HG02571 (cell line): ENCODE measurements around the gene TPI1.
A peak's percentile ranks its signal among the peaks of the same experiment; 100 is the strongest.
"Not testable (repeated sequence)": the region's sequence is repeated elsewhere in the genome, so short reads cannot be mapped to it uniquely, and the experiment has no call there.

ENCODE experiments used
- ATAC-seq: cut with Tn5 transposase; IDR thresholded peaks from one replicate; pipeline ENCODE4 v1.9.1; 2021; ENCODE audit warnings: mild to moderate bottlenecking, moderate library complexity; ENCODE audit not compliant: unreplicated experiment

TPI1 gene

DNA sequence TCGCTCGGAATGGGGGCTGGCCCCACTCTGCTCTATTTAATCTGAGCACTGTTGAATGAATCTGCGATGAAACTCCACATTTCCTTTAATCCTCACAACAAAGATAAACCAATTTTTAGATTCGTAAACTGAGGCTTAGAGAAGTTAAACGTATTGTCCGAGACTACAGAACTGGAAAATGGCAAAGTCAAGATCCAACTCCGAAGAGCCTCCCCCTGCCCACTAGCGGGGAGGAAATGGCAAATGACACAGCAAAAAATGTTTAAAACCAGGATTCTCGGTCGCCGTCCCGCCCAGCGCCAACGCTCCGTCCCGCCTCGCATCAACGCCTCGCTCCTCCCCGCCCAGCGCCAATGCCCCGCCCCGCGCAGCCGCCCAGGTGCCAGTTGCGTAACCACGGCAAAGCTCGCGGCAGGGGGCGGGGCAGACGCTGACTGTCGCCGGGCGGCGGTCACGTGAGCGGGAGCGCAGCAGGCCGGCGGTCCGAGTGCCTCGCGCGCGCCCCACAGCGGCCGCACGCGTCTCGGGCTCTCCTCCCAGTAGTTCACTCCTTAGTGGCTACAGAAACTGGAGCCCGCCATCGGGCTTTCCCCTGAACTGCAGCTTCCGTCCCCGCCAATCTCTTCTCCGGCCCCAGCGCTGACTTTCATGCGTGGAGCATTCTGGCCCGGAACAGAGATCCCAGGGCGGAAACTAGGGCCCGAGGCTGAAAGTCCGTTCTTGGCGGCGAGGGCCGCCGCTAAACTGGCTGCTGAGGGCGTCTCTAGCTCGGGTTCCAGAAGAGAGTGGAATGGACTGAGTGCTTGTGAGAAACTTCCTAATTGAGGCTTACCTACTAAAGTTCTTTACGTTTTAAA is 23.7 kb downstream of the TPI1 start:
- peak; percentile 91 for ATAC-seq

DNA sequence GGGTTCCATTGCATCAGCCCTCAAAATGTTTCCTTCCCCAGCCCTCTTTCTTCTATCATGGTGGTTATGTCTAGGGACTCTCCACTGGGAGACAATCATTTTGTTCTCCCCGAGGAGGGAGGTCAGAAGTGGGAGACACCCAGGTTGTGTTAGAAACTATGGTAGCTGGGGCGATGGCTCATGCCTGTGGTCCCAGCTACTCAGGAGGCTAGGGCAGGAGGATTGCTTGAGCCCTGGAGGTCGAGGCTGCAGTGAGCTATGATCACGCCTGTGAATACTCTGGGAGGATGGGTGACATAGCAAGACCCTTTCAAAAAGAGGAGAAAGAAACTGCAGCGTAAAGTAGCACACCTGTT is 24.3 kb downstream of the TPI1 start:
- ATAC-seq = peak; percentile 4

DNA sequence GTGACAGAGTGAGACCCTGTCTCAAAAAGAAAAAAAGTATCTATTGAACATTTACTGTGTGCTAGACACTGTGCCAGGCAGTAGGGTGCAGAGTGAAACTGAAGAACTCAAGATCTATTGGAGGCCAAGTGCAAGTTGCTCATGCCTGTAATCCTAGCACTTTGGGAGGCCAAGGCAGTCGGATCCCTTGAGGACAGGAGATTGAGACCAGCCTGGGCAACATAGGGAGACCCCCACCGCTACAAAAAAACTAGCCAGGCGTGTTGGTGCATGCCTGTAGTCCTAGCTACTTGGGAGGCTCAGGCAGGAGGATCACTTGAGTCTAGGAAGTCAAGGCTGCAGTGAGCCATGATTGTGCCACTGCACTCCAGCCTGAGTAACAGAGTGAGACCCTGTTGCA is 25.4 kb downstream of the TPI1 start:
- ATAC-seq = not testable (repeated sequence)

DNA sequence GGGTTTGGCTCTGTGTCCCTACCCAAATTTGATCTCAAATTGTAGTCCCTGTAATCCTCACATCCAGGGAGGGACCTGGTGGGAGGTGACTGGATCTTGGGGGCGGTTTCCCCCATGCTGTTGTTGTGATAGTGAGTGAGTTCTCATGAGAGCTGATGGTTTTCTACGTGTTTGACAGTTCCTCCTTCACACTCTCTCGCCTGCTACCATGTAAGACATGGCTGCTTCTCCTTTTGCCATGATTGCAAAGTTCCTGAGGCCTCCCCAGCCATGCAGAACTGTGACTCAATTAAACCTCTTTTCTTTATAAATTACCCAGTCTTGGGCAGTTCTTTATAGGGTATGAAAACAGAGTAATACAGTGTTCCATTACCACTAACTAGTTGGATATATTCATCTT is 27.0 kb downstream of the TPI1 start:
- no peak for ATAC-seq

DNA sequence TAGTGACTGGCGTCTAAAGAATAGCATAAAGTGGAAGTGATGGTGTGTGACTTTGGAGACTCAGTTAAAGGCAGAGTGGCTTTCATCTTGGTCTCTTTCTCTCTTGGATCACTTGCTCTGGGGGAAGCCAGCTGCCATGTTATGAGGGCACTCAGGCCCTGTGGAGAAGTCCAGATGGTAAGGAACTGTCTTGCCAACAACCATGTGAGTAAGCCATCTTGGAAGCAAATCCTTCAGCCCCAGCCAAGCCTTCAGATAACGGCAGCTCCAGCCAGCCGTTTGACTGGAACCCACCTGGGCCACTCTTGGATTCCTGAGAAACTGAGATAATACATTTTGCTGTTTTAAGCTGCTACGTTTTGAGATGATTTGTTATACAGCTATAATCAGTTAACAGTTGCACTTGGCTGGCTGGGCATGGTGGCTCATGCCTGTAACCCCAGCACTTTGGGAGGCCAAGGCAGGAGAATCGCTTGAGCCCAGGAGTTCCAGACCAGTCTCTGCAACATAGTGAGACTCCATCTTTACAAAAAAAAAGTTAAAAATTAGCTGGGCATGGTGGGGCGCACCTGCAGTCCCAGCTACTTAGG is 29.6 kb downstream of the TPI1 start:
- ATAC-seq = no peak

DNA sequence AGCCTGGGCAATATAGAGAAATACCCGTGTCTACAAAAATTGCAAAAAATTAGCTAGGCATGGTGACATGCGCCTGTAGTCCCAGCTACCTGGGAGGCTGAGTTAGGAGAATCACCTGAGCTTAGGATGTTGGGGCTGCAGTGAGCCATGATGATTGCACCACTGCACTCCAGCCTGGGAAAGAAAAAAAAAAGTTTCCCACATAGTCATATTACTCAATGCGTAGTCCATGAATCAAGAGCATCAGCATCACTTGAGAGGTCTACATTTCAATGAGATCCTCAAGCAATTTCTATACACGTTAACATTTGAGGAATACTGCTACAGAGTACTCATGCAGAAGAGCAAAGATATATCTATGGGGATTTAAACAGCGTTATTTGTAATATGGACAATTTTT is 32.1 kb downstream of the TPI1 start:
- ATAC-seq = no peak

DNA sequence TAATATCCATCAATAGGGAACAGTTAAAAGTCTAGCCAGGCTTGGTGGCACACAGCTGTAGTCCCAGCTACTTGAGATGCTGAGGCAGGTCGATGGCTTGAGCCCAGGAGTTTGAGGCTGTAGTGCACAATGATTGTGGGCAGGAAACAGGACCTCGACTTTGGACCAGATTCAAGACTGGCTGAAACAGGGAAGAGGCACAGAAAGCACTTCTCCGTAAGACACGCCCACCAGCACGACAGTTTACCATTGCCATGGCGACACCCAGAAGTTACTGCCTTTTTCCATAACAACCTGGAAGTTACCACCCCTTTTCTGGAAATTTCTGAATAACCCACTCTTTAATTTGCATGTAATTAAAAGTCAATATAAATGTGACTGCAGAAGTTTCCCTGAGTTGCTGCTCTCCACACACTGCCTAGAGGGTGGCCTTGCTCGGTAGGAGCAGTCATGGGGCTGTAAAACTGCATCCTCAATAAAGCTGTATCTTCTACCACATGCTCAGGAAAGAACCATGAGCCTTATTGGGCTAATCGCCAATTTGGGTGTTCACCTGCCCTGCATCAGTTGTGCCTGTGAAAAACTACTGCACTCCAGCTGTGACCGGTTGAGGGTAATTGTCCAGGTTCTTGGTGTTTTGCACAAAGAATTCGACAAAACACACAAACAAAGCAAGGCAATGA is 32.6 kb downstream of the TPI1 start:
- ATAC-seq = no peak

DNA sequence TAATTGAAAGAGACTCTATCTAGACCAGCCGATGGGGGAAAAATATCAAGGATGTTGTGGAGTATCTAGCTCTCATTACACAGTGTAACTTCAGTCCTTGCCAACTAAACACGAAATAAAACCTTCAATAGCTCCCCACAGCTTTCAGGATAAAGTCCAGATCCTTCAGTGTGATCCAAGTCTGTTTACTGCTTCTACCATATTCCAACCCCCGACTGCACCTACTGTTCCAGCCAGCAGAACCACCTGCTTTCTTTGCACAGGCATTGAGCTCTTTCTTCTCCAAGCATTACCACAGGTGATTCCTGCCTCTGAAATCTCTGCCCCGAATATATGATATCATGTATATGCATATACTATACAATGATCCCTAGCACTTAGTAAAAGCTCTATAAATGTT is 35.1 kb downstream of the TPI1 start:
- no peak for ATAC-seq

DNA sequence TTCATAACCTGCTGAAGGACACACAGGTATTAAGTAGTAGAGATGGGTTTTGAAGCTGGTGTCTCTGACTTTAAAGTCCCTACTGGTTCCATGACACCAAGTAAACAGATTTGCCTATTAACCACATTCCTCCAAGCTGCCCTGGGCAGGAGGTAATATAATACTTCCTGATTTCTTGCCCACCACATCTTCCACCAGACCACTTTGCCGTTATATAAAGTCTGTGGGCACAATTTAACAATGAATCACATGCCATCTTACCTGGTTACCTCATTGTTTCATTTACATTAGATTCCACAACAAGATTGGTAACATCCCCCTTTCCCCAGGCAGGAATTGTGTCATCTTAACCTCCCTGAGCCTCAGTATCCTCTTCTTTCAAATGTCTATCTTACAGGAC is 36.4 kb downstream of the TPI1 start:
- no peak for ATAC-seq

DNA sequence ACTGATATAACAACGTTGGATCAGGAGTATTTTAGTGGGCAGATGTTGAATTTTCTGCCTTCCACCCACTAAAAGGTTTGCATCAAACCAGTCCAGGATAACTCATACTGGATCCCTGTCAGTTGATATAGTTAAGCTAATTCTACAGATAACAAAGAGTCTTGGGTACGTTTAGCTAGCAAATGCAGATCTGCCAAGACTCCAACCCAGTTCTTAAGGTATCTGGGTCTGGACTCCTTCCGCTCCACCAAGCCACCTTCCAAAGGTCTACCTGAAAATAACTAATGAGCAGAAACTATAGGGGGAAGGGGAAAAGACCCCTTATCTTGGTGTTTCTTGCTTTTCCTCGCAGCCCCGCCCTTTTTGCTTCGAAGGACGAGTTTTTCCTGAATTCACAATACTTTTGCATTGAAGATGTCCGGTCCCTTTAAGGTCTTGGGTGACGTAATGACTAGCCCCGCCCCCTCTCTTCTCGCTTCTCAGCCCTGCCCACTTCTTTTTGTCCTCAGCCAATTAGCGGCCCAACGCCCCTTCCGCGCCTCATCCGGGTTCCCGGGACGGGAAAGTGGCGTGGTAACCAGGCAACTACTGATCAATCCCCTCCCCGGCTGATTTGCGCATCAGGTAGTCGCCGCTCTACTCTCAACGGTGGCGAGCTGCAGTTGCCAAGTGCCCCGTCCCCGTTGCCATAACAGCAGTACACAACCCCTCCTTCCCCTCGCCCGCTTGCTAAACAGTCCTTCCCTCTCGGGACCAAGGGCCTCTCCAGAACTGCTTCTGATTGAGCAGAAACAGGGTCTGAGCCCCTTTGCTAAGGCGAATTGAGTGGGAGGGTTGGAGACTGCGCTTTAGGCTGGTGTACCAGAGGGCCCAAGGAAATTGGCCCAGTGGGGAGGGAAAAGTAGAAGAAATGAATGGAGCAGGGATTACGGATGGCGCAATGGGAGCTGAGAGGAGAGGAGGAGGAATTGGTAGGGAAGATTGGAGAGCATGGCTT is 37.2 kb downstream of the TPI1 start, which contains the start of gene LRRC23:
Gene LRRC23, plus strand, starts transcription at position 543 of the 997 bp plus-strand sequence. CDS start 812 bp downstream, outside the sequence.
- ATAC-seq = peak; percentile 93

DNA sequence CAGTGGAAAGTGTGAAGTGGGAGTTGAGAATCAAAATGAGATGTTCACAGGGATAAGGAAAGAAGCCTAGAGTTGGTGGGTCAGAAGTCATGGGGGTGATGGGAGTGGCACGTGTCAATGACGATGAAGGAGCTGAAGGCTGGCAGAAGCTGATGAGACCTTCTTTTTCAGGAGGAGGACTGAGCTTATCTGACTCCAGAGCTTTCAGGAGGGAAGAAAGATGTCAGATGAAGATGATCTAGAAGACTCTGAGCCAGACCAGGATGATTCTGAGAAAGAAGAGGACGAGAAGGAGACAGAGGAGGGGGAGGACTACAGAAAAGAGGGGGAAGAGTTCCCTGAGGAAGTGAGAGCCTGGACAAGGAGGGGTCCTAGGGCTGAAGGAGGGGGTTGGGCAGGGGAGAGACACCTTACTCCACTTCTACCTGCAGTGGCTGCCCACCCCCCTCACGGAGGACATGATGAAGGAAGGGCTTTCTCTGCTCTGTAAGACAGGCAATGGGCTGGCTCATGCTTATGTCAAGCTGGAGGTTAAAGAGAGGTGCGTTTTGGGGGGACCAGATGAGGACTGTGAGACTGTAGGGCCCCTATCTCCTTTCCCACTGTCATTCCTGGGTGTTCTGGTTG is 38.2 kb downstream of the TPI1 start:
- ATAC-seq = no peak

DNA sequence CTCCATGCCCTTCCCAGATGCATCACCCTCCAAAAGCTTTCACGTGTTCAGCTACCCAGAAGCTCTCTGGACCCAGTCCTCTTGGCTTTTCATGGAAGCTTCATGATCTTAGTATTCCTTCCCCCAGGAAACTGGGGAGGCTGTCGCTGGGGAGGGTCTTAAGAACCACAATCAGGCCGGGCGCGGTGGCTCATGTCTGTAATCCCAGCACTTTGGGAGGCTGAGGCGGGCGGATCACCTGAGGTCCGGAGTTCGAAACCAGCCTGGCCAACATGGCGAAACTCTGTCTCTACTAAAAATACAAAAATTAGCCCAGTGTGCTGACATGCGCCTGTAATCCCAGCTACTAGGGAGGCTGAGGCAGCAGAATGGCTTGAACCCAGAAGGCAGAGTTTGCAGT is 40.8 kb downstream of the TPI1 start:
- ATAC-seq = not testable (repeated sequence)

DNA sequence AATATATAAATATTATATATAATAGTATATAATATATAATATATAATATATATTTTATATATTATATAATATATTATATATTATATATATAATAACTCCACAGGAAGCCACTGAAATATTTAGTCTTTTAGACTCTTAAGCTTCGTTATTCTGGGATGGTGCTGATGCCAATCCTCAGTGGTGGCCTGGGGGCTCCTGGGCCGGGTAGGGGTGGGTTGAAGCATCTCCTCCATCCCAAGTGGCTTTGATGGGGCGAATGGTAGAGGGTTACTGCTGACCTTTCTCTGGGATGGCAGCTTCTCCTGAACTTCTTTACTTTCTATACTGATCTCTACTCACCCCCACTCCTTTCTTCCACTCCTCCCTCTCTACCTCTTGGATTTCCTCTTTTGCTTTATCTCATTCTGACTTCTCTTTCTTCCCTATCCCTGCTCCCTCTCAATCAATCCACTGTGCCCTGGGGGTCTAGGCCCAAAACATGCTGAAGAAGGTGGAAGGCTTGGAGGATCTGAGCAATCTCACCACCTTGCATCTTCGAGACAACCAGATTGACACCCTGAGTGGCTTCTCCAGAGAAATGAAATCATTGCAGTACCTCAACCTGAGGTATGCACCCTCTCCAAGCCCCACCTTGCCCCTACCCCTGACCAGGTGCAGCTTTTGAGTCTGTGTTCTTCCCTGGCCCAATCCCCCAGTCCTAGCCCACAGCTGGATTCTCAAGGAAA is 42.3 kb downstream of the TPI1 start:
- ATAC-seq = no peak

DNA sequence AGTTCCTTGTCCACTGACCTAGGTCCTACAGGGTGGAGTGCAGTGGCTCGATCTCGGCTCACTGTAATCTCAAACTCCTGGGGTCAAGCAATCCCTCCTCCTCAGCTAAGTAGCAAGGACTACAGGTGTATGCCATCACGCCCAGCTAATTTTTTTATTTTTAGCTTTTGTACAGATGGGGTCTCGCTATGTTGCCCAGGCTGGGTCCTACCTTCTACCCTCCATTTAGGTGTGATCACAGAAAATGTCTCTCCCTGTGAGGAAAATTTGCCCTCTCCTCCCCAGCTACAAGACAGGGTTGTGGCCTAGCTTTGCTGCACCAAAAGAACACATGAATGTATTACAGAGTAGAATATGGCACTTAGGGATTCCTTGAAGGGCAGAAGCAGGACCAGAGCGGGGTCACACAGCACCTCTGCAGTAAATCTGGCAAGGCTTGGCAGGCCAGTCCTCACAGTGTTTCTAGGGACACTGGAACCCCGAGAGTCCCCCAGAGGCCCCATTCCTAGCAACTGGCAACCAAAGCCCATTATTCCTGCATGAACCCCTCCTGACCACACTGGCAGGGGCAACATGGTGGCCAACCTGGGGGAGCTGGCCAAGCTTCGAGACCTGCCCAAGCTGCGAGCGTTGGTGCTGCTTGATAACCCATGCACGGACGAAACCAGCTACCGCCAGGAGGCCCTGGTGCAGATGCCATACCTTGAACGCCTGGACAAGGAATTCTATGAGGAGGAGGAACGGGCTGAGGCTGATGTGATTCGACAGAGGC is 45.0 kb downstream of the TPI1 start:
- ATAC-seq = no peak

DNA sequence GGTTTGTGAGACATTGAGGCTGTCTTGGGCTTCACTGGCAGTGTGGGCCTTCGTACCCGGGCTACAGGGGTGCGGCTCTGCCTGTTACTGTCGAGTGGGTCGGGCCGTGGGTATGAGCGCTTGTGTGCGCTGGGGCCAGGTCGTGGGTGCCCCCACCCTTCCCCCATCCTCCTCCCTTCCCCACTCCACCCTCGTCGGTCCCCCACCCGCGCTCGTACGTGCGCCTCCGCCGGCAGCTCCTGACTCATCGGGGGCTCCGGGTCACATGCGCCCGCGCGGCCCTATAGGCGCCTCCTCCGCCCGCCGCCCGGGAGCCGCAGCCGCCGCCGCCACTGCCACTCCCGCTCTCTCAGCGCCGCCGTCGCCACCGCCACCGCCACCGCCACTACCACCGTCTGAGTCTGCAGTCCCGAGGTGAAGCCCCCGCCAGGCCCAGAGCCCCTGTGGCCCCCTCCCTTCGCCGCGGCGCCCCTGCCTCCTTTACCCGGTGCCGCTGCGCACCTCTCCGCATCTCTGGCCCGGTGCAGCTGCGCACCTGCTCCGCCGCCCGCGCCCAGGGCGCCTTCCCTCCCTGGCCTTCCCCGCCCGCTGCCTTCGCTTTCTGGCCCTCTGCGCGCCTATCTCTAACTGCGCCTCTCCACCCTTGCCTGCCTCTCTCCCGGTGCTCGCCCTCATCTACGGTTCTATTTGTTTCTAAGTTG is 47.1 kb downstream of the TPI1 start, which contains the start of gene ENO2:
Gene ENO2, plus strand, starts transcription at position 335 of the 701 bp plus-strand sequence. CDS start 1,253 bp downstream, outside the sequence.
- ATAC-seq = peak; percentile 66

DNA sequence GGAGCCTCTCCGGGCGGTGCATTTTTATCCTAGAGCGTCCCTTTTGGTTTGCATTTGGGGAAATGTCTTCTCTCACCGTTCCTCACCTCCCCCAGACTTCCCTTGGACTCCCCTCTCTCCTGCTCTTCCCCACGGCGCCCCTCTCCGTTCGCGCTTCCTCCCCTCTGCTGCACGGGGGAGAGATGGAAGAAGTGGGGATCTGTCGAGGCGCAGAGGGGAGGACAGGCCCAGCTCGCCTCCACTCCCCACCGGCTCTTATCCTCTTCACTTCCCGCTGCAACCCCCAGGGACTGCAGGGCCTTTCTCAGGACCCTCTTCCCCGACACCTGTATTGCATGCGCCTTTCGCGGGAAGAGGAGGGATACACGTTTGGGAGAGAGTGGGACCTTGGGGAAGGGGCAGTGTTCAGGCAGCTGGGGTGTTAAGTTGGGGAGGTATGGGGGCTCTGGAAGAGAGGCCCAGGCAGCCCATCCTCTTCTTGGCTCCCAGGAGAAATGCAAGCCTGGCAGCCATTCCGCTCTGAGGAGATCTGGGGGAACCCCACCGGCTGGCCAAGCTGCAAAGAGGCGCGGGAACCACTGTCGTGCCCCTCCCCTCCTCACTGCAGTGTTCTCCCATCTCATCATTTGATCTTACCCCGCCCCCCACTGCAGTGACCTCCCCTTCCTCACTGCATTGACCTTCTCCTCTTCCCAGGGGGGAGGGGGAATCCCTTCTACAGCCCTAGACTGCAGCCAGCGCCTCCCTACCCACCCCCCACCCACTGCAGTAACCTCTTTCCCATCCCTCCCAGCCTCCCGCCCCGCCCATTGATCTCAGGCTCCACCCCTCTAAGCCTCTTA is 47.8 kb downstream of the TPI1 start:
- ATAC-seq = peak; percentile 10

DNA sequence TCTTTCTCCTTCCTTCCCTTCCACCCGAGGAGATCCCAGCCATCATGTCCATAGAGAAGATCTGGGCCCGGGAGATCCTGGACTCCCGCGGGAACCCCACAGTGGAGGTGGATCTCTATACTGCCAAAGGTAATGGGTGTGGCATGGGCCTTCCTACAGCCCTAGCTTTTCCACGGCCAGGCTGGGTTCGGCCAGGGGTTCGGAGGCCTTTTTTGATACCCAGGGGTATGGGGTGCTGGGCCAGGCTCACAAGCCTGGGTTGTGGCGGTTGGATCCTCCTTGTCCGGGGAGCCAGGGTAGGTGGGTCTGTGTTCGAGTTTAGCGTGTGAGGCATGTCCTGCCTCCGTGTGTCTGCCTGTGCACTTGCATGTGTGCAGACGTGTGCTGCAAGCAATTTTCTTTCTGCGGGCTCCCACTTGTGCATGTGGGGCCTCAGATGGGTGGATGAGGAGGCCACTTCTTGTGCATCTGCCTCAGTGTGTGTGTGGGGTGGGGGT is 48.5 kb downstream of the TPI1 start:
- ATAC-seq = no peak
